Endothelial cell (in vitro differentiated cells): ENCODE results near the gene RPL13A. TPM values are rescaled to one million over a fixed set of nuclear protein-coding genes. Genes with fewer than 3 reads are reported as not detected.
A peak's percentile ranks its signal among the peaks of the same experiment; 100 is the strongest.

Experiments
- DNase-seq: peaks from one replicate; pipeline ENCODE4 v3.0.0; 2021; ENCODE audit warnings: low spot score
- H3K27ac Mint-ChIP-seq: one replicate; pipeline ENCODE4 v1.8.0; 2021; ENCODE audit warnings: mixed read lengths, inconsistent platforms; ENCODE audit not compliant: unreplicated experiment
- H3K27me3 Mint-ChIP-seq: one replicate; pipeline ENCODE4 v1.8.0; 2021; ENCODE audit warnings: mild to moderate bottlenecking, moderate library complexity, mixed read lengths, inconsistent platforms; ENCODE audit not compliant: unreplicated experiment
- H3K36me3 Mint-ChIP-seq: one replicate; pipeline ENCODE4 v1.8.0; 2021; ENCODE audit warnings: mild to moderate bottlenecking, low read depth, mixed read lengths, inconsistent platforms; ENCODE audit not compliant: unreplicated experiment
- H3K4me1 Mint-ChIP-seq: one replicate; pipeline ENCODE4 v1.8.0; 2021; ENCODE audit warnings: mild to moderate bottlenecking, mixed read lengths, inconsistent platforms; ENCODE audit not compliant: unreplicated experiment
- H3K4me3 Mint-ChIP-seq: one replicate; pipeline ENCODE4 v1.8.0; 2021; ENCODE audit warnings: mild to moderate bottlenecking, mixed read lengths, inconsistent platforms; ENCODE audit not compliant: unreplicated experiment
- H3K9me3 Mint-ChIP-seq: one replicate; pipeline ENCODE4 v1.8.0; 2021; ENCODE audit warnings: mixed read lengths, inconsistent platforms; ENCODE audit not compliant: unreplicated experiment
- total RNA-seq: library from RNA; stranded (reverse); fragmentation: NEBNext Ultra II Directional; extraction: Animal tissue kit (Norgen Biotek cat#: 25700); gene quantifications from one replicate; pipeline ENCODE4 v1.2.1, GENCODE V29; 2021; ENCODE audit not compliant: unreplicated experiment
- TF ChIP-seq, protein P1 (sequence below): fragments of 200-600 bp; sonication (generic); IDR thresholded peaks from one replicate; pipeline ENCODE4 v1.5.0; 2021; ENCODE audit warnings: antibody characterized with exemption; ENCODE audit not compliant: unreplicated experiment

RPL13A gene
- total RNA-seq, 1 donor from 2014 or later = 2,762 TPM

DNA sequence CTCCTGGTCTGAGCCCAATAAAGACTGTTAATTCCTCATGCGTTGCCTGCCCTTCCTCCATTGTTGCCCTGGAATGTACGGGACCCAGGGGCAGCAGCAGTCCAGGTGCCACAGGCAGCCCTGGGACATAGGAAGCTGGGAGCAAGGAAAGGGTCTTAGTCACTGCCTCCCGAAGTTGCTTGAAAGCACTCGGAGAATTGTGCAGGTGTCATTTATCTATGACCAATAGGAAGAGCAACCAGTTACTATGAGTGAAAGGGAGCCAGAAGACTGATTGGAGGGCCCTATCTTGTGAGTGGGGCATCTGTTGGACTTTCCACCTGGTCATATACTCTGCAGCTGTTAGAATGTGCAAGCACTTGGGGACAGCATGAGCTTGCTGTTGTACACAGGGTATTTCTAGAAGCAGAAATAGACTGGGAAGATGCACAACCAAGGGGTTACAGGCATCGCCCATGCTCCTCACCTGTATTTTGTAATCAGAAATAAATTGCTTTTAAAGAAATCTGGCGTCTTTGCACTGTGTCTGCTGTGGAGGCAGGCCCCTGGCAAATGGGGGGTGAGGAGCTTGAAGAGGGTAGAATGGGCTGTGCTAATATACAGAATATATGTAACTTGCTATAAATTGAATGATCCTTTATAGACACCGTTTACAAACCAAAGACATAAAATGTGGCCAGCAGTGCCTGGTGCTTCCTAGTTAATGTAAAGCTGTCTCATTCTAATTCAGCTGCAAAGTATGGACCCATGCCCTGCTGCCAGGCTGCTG is 4.6 kb downstream of the RPL13A start:
- TF ChIP-seq, protein P1, sequence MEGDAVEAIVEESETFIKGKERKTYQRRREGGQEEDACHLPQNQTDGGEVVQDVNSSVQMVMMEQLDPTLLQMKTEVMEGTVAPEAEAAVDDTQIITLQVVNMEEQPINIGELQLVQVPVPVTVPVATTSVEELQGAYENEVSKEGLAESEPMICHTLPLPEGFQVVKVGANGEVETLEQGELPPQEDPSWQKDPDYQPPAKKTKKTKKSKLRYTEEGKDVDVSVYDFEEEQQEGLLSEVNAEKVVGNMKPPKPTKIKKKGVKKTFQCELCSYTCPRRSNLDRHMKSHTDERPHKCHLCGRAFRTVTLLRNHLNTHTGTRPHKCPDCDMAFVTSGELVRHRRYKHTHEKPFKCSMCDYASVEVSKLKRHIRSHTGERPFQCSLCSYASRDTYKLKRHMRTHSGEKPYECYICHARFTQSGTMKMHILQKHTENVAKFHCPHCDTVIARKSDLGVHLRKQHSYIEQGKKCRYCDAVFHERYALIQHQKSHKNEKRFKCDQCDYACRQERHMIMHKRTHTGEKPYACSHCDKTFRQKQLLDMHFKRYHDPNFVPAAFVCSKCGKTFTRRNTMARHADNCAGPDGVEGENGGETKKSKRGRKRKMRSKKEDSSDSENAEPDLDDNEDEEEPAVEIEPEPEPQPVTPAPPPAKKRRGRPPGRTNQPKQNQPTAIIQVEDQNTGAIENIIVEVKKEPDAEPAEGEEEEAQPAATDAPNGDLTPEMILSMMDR = no peak
- DNase-seq = no peak
- peaks cover 43% of the 10 kb centered on the region for H3K36me3 Mint-ChIP-seq
- H3K27me3 Mint-ChIP-seq = peaks cover 33% of the 10 kb centered on the region
- H3K27ac Mint-ChIP-seq = peak overlapping the region; percentile 52
- peaks cover 26% of the 10 kb centered on the region for H3K4me1 Mint-ChIP-seq
- H3K9me3 Mint-ChIP-seq = no peaks in the 10 kb centered on the region
- no peak overlapping the region for H3K4me3 Mint-ChIP-seq

DNA sequence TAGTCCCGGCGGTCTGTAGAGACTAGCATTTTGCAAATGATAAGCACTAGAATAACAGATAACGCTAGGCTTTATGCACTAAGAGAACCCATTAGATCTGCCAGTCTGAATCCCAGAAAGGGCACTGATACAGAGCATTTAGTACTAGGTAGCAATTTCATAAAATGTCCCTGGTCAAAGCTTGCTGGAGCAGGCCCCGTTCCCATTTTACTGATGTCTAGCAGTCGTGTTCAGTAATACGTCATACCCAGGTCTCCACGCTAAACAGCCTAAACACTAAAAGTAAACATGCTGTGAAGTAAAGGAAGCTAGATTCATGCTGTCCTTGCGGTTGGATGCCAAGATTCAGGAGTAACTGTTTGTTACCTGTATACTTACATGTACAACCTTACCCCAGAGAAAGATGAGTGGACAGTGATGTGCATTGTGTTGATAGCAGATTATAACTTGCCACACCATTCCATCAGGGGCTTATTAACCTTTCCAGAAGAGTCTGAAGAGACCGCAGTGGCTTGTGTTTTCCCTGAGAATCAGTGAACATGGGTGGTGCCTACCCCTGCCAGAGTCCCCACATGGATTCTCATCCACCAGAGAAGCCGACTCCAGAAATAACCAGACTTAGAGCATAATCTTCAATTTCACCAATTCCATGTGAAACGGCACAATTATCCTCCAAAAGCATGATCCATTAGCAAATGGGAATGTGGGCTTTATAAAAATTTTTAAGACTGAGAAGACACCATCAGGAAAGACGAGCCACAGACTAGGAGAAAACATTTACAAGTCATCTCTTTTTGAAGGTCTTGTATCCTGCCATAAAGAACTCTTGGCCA is 5.4 kb downstream of the RPL13A start:
- Mint-ChIP-seq H3K4me3 (no peak overlapping the region), H3K9me3 (no peaks in the 10 kb centered on the region), H3K36me3 (peaks cover 45% of the 10 kb centered on the region), H3K4me1 (peaks cover 30% of the 10 kb centered on the region), H3K27ac (peak overlapping the region; percentile 52), H3K27me3 (peaks cover 27% of the 10 kb centered on the region)
- TF ChIP-seq, protein P1 = no peak
- DNase-seq = no peak

DNA sequence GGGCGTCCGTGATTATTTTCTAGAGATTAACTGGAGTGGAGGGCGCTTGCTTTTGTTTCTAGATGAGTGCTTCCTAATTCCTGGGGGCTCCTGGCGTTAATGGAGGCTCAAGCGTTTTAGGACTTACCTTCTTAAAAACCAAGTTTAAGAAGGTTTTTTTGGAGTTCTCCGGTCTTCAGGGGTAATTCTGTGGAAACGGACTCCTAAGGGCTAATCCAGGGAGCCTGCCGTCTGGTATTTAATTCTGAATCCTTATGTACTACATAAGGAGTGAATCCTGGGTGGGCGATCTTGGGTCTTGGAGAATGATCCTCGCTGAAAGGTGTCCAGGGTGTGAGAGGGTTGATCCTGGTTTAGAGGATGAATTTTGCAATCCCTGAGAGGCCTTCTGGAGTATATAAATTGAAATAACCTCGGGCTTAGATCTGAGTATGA is 9.2 kb downstream of the RPL13A start:
- H3K4me3 Mint-ChIP-seq = peak overlapping the region; percentile 100
- no peak for DNase-seq
- peak overlapping the region; percentile 99 for H3K27ac Mint-ChIP-seq
- H3K9me3 Mint-ChIP-seq = no peaks in the 10 kb centered on the region
- peaks cover 28% of the 10 kb centered on the region for H3K4me1 Mint-ChIP-seq
- peaks cover 34% of the 10 kb centered on the region for H3K36me3 Mint-ChIP-seq
- H3K27me3 Mint-ChIP-seq = peaks cover 12% of the 10 kb centered on the region
- TF ChIP-seq, protein P1 = no peak

DNA sequence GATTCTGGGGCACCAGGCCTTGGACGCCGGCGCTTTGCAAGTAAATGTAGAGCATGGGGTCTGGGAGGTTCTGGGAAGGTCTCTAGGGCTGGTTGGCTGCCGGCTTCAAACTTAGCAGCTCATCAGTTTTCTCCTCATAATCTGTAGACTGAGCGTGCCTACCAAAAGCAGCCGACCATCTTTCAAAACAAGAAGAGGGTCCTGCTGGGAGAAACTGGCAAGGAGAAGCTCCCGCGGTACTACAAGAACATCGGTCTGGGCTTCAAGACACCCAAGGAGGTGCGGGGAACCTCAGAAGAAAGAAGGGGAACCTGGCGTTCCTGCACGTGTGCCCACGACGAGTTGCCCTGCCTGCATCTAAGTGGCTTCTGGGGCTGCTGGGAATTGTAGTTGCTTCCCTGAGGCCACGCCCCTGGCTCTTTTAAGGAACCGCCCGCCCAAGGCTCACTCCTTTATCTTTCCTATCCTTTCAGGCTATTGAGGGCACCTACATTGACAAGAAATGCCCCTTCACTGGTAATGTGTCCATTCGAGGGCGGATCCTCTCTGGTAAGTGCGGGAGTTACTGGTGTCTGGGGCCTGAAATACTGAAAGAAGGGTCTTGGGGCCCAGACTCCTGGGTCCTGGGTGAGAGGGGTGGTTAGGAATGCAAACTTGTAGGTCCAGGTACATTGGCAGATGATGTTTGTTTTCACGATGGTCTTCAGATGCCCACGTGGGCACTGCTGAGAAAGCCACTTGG is 9.8 kb downstream of the RPL13A start:
- Mint-ChIP-seq H3K4me3 (peak overlapping the region; percentile 100), H3K36me3 (peaks cover 28% of the 10 kb centered on the region)

More for the DNA sequence above, 9.8 kb downstream of the RPL13A start:
- peaks cover 13% of the 10 kb centered on the region for H3K27me3 Mint-ChIP-seq
- TF ChIP-seq, protein P1 = no peak
- H3K9me3 Mint-ChIP-seq = no peaks in the 10 kb centered on the region
- DNase-seq = no peak
- peak overlapping the region; percentile 99 for H3K27ac Mint-ChIP-seq
- peaks cover 28% of the 10 kb centered on the region for H3K4me1 Mint-ChIP-seq
